ENCODE results near the gene SPAG16. TPM values are rescaled to one million over a fixed set of nuclear protein-coding genes. Genes with fewer than 3 reads are reported as not detected.

Gene SPAG16
- total RNA-seq, 1 experiment from 2014 or later = 0.30 TPM

DNA sequence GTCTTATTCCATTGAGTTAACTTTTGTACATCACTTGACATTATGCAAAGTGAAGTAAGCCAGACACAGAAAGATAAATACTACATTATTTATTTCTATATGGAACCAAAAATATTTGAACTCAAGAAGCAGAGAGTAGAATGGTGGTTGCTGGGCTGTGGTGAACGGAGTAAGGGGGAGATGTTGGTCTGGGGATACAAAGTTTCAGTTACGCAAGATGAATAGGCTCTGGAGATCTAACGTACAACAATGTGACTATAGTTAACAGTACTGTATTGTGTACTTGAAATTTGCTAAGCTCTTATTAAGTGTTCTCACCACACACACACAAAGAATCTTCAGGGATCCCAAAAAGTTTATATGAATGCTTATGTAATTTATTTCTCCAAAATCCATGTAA is 1001.7 kb downstream of the SPAG16 start:
- intact Hi-C loops (cut with micrococcal nuclease) = no loop called here
- Histone ChIP-seq H3K4me2 (ENCODE audit: low read length) (no peak overlapping the region), H2AFZ (ENCODE audit: low read depth, low read length, poor library complexity, severe bottlenecking) (no peak overlapping the region), H3K36me3 (ENCODE audit: control insufficient read depth in 1 of 2, insufficient read depth in 2 of 2, low read length in 2 of 2) (no peaks in the 10 kb centered on the region), H3K27ac (ENCODE audit: low read depth, low read length) (no peak overlapping the region), H3K9ac (ENCODE audit: low read length) (no peak overlapping the region), H3K79me2 (ENCODE audit: insufficient read depth, low read length) (no peaks in the 10 kb centered on the region), H3K4me3 (replicated peaks in 1 of 2; ENCODE audit: low read depth in 1 of 2, low read length in 2 of 2) (no peak overlapping the region), H3K4me1 (ENCODE audit: control insufficient read depth in 1 of 2, insufficient read depth in 2 of 2, low read length in 2 of 2) (no peaks in the 10 kb centered on the region), H3K9me2 (ENCODE audit: insufficient read depth) (no peaks in the 10 kb centered on the region), H4K20me1 (ENCODE audit: insufficient read depth) (no peaks in the 10 kb centered on the region), H3K9me3 (ENCODE audit: control insufficient read depth in 1 of 2, insufficient read depth in 1 of 2, low read depth in 1 of 2, low read length in 2 of 2) (no peaks in the 10 kb centered on the region), H3K27me3 (ENCODE audit: insufficient read depth, low read length) (no peaks in the 10 kb centered on the region)
- BruUV-seq (replicated peaks) = no TSS peak
- CTCF ChIA-PET = no interaction called here
- no peak for TF ChIP-seq FOSL1 (IDR thresholded peaks at IDR 0.05; ENCODE audit: low read depth)
- POLR2A ChIA-PET = no interaction called here
- RAD21 ChIA-PET (ENCODE audit: low non-redundant PET in 1 of 2, low total read pairs in 2 of 2, uncharacterized antibody in 2 of 2, unreplicated experiment in 2 of 2) = no interaction called here
- no peak for ATAC-seq
- no peak for DNase-seq (ENCODE audit: low read depth, low spot score)

DNA sequence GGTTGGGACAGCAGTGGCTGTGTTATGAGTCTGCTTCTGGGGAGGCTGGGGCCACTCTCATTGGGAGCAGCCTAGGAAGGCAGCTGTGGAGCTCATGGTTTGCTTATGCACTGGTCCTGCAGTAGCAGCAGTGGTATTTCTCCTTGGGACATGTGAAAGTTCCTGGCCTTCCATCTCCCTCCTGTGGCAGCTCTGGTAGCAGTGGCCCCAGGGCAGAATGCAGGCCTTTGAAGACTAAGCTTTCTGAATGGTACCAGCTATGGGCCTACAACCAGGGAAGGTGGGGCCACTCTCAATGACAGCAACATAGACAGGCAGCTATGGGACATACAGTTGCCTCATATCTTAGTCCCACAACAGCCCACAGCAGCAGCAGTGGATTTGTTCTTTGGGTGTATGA is 1009.3 kb downstream of the SPAG16 start:
- Histone ChIP-seq H4K20me1 (ENCODE audit: insufficient read depth) (no peaks in the 10 kb centered on the region), H2AFZ (ENCODE audit: low read depth, low read length, poor library complexity, severe bottlenecking) (no peak overlapping the region), H3K9me2 (ENCODE audit: insufficient read depth) (no peaks in the 10 kb centered on the region), H3K4me1 (ENCODE audit: control insufficient read depth in 1 of 2, insufficient read depth in 2 of 2, low read length in 2 of 2) (no peaks in the 10 kb centered on the region), H3K27ac (ENCODE audit: low read depth, low read length) (no peak overlapping the region), H3K4me2 (ENCODE audit: low read length) (no peak overlapping the region), H3K9ac (ENCODE audit: low read length) (no peak overlapping the region), H3K79me2 (ENCODE audit: insufficient read depth, low read length) (no peaks in the 10 kb centered on the region), H3K4me3 (replicated peaks in 1 of 2; ENCODE audit: low read depth in 1 of 2, low read length in 2 of 2) (no peak overlapping the region), H3K36me3 (ENCODE audit: control insufficient read depth in 1 of 2, insufficient read depth in 2 of 2, low read length in 2 of 2) (no peaks in the 10 kb centered on the region), H3K27me3 (ENCODE audit: insufficient read depth, low read length) (no peaks in the 10 kb centered on the region), H3K9me3 (ENCODE audit: control insufficient read depth in 1 of 2, insufficient read depth in 1 of 2, low read depth in 1 of 2, low read length in 2 of 2) (no peaks in the 10 kb centered on the region)
- no peak for DNase-seq (ENCODE audit: low read depth, low spot score)
- BruUV-seq (replicated peaks) = no TSS peak
- ATAC-seq = no peak
- ChIA-PET RAD21 (ENCODE audit: low non-redundant PET in 1 of 2, low total read pairs in 2 of 2, uncharacterized antibody in 2 of 2, unreplicated experiment in 2 of 2) (no interaction called here), CTCF (no interaction called here), POLR2A (no interaction called here)
- TF ChIP-seq RAD21 (IDR thresholded peaks at IDR 0.05; ENCODE audit: low read depth) (no peak), ZNF274 (IDR thresholded peaks at IDR 0.05; ENCODE audit: low read depth, low read length) (no peak), POLR2AphosphoS5 (IDR thresholded peaks at IDR 0.05; ENCODE audit: low read depth, low read length) (no peak), JUND (IDR thresholded peaks at IDR 0.05) (no peak), EGR1 (IDR thresholded peaks at IDR 0.05; ENCODE audit: low read depth) (no peak), SRF (IDR thresholded peaks at IDR 0.05; ENCODE audit: low read depth) (no peak), ELF1 (IDR thresholded peaks at IDR 0.05; ENCODE audit: borderline replicate concordance, low read depth) (no peak), ZFX (IDR thresholded peaks at IDR 0.05) (no peak), FOSL1 (IDR thresholded peaks at IDR 0.05; ENCODE audit: low read depth) (no peak)
- TF ChIP-seq, protein P1, sequence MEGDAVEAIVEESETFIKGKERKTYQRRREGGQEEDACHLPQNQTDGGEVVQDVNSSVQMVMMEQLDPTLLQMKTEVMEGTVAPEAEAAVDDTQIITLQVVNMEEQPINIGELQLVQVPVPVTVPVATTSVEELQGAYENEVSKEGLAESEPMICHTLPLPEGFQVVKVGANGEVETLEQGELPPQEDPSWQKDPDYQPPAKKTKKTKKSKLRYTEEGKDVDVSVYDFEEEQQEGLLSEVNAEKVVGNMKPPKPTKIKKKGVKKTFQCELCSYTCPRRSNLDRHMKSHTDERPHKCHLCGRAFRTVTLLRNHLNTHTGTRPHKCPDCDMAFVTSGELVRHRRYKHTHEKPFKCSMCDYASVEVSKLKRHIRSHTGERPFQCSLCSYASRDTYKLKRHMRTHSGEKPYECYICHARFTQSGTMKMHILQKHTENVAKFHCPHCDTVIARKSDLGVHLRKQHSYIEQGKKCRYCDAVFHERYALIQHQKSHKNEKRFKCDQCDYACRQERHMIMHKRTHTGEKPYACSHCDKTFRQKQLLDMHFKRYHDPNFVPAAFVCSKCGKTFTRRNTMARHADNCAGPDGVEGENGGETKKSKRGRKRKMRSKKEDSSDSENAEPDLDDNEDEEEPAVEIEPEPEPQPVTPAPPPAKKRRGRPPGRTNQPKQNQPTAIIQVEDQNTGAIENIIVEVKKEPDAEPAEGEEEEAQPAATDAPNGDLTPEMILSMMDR (IDR thresholded peaks at IDR 0.05 in 2 of 3, conservative IDR thresholded peaks at IDR 0.05 in 1 of 3; ENCODE audit: borderline replicate concordance in 1 of 3, insufficient read depth in 1 of 3, low read depth in 2 of 3, low read length in 2 of 3) = no peak
- TF ChIP-seq, protein P2, sequence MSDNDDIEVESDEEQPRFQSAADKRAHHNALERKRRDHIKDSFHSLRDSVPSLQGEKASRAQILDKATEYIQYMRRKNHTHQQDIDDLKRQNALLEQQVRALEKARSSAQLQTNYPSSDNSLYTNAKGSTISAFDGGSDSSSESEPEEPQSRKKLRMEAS (IDR thresholded peaks at IDR 0.05) = no peak
- TF ChIP-seq, protein P3, sequence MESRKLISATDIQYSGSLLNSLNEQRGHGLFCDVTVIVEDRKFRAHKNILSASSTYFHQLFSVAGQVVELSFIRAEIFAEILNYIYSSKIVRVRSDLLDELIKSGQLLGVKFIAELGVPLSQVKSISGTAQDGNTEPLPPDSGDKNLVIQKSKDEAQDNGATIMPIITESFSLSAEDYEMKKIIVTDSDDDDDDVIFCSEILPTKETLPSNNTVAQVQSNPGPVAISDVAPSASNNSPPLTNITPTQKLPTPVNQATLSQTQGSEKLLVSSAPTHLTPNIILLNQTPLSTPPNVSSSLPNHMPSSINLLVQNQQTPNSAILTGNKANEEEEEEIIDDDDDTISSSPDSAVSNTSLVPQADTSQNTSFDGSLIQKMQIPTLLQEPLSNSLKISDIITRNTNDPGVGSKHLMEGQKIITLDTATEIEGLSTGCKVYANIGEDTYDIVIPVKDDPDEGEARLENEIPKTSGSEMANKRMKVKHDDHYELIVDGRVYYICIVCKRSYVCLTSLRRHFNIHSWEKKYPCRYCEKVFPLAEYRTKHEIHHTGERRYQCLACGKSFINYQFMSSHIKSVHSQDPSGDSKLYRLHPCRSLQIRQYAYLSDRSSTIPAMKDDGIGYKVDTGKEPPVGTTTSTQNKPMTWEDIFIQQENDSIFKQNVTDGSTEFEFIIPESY (IDR thresholded peaks at IDR 0.05; ENCODE audit: extremely low read depth, insufficient replicate concordance, low read length) = no peak
- TF ChIP-seq, protein P4, sequence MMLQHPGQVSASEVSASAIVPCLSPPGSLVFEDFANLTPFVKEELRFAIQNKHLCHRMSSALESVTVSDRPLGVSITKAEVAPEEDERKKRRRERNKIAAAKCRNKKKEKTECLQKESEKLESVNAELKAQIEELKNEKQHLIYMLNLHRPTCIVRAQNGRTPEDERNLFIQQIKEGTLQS (IDR thresholded peaks at IDR 0.05) = no peak
- intact Hi-C loops (cut with micrococcal nuclease) = no loop called here
